Left lung (tissue), 10 donors: ENCODE measurements around the gene ARF6. TPM values are rescaled to one million over a fixed set of nuclear protein-coding genes. Genes with fewer than 3 reads are reported as not detected.
A peak's percentile ranks its signal among the peaks of the same experiment; 100 is the strongest.
"Not testable (repeated sequence)": the region's sequence is repeated elsewhere in the genome, so short reads cannot be mapped to it uniquely, and the experiment has no call there.

Experiments
- ATAC-seq: fragments of 200-7000 bp; cut with Tn5 transposase; one replicate; pipeline ENCODE4 v1.9.1; 2020; ENCODE audit warnings: moderate library complexity
- DNase-seq, 4 donors: peaks; one replicate each; pipeline ENCODE4 v3.0.0-alpha.2; 2013 to 2020
- H3K27ac ChIP-seq, 2 donors: fragments of 200-600 bp; sonication (generic) in 1 of 2; one replicate each; pipeline versions ENCODE4 v1.5.0 to v1.8.0; 2020 to 2021
- H3K27me3 ChIP-seq, 2 donors: fragments of 200-600 bp; sonication (generic) in 1 of 2; one replicate each; pipeline versions ENCODE4 v1.5.0 to v1.8.0; 2020 to 2021
- H3K36me3 ChIP-seq, 2 donors: fragments of 200-600 bp; sonication (generic) in 1 of 2; one replicate each; pipeline versions ENCODE4 v1.5.0 to v1.8.0; 2020 to 2021
- H3K4me1 ChIP-seq, 2 donors: fragments of 200-600 bp; one replicate each; pipeline ENCODE4 v1.8.0; 2021
- H3K4me3 ChIP-seq, 2 donors: fragments of 200-600 bp; sonication (generic) in 1 of 2; one replicate each; pipeline versions ENCODE4 v1.5.0 to v1.8.0; 2020 to 2021; ENCODE audit warnings: mild to moderate bottlenecking in 1 of 2
- H3K9me3 ChIP-seq, 2 donors: fragments of 200-600 bp; sonication (generic) in 1 of 2; one replicate each; pipeline versions ENCODE4 v1.5.0 to v1.8.0; 2020 to 2021
- CTCF ChIP-seq, 2 donors: fragments of 200-600 bp; sonication (generic) in 1 of 2; IDR thresholded peaks; one replicate each; pipeline versions ENCODE4 v1.5.0 to v1.8.0; 2021; ENCODE audit warnings: antibody characterized with exemption in 2 of 2
- intact Hi-C, 2 donors: fragments of 100-400 bp; cut with DNase I; formaldehyde crosslinking; loops; one replicate each; pipeline versions ENCODE4 v1.11.2 to v1.14.2; 2022
- polyA plus RNA-seq, 6 donors: library from polyadenylated mRNA; unstranded; fragments of 120-200 nt; gene quantifications; one replicate each; pipeline ENCODE4 v1.2.1, GENCODE V29; 2013; ENCODE audit not compliant: insufficient read length in 6 of 6
- total RNA-seq, 2 donors: library from RNA; stranded (reverse); fragmentation: NEBNext Ultra II Directional; extraction: Animal tissue kit (Norgen Biotek cat#: 25700); gene quantifications; one replicate each; pipeline ENCODE4 v1.2.1, GENCODE V29; 2021
- donor health status: DM: no; HTN: yes; CAD: no.
- donor health status: DM: no; HTN: no; CAD: no.

ARF6 gene
- total and polyA plus RNA-seq, 8 donors = 46.8 to 89.0 (median 54.7) TPM

- H3K4me1 ChIP-seq = peaks cover 17 to 46% of the 10 kb centered on the region in 2 donors
- peak overlapping the region in 1 of 2 donors; percentile 28 for H3K27ac ChIP-seq
- intact Hi-C loops = no loop called here
- no peaks in the 10 kb centered on the region for H3K9me3 ChIP-seq
- ATAC-seq (no peak), DNase-seq (no peak)
- H3K36me3 ChIP-seq = peaks cover 0 to 29% of the 10 kb centered on the region in 2 donors
- H3K4me3 ChIP-seq = peak overlapping the region in 1 of 2 donors; percentile 94
- no peaks in the 10 kb centered on the region for H3K27me3 ChIP-seq
- no peak for TF ChIP-seq CTCF (IDR thresholded peaks at IDR 0.05)
Observed at GRCh38 chr14:49897414-49897813, 4.5 kb downstream of the ARF6 start.

- no peaks in the 10 kb centered on the region for H3K27me3 ChIP-seq
- TF ChIP-seq CTCF (IDR thresholded peaks at IDR 0.05) = no peak
- H3K36me3 ChIP-seq = peaks cover 0 to 29% of the 10 kb centered on the region in 2 donors
- peaks cover 17 to 46% of the 10 kb centered on the region in 2 donors for H3K4me1 ChIP-seq
- ATAC-seq = peak; percentile 28
- peak overlapping the region; percentile 17 to 28 for H3K27ac ChIP-seq
- peak overlapping the region in 1 of 2 donors; percentile 94 for H3K4me3 ChIP-seq
- intact Hi-C loops = no loop called here
- peak in 1 of 4 donors; percentile 36 for DNase-seq
- no peaks in the 10 kb centered on the region for H3K9me3 ChIP-seq
Observed at GRCh38 chr14:49897965-49898364, 5.1 kb downstream of the ARF6 start.

GRCh38 chr14:49898485-49898884 is 5.6 kb downstream of the ARF6 start:
- ATAC-seq (peak; percentile 11), DNase-seq (no peak)
- peaks cover 0 to 29% of the 10 kb centered on the region in 2 donors for H3K36me3 ChIP-seq
- H3K9me3 ChIP-seq = no peaks in the 10 kb centered on the region
- H3K4me3 ChIP-seq = peak overlapping the region in 1 of 2 donors; percentile 94
- intact Hi-C loops = no loop called here
- H3K27ac ChIP-seq = peak overlapping the region; percentile 17 to 26
- no peak for TF ChIP-seq CTCF (IDR thresholded peaks at IDR 0.05)
- peaks cover 17 to 46% of the 10 kb centered on the region in 2 donors for H3K4me1 ChIP-seq
- H3K27me3 ChIP-seq = no peaks in the 10 kb centered on the region

DNA sequence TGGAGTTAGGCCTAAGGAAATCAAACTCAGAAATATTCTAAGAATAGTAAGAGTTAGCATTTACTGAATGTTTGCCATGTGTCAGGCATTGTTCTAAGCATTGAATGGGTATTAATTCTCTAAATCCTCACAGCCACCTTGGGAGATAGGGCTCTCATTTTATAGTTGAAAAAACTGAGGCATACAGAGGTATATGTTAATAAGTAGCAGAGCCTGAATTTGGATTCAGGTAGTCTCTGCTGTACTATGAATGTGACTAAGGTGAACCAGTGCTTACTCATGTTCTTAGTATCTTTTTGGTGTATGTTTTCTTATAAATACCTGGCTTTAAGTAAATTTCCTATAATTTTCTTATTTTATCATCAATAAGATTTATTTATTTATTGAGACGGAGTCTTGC is 8.1 kb downstream of the ARF6 start:
- no peak for TF ChIP-seq CTCF (IDR thresholded peaks at IDR 0.05)

DNA sequence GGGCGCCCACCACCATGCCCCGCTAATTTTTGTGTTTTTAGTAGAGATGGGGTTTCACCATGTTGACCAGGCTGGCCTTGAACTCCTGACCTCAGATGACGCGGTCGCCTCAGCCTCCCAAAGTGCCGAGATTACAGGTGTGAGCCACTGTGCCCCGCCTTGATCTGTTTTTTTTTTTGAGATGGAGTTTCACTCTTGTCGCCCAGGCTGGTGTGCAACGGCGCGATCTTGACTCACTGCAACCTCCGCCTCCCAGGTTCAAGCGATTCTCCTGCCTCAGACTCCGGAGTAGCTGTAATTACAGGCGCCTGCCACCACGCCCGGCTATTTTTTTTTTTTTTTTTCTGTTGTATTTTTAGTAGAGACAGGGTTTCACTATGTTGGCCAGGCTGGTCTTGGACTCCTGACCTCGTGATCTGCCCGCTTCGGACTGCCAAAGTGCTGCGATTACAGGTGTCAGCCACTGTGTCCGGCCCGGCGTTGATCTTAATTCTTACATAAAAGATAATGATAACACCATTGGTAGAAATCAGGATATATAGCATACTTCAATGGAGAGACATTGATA is 9.9 kb downstream of the ARF6 start:
- H3K9me3 ChIP-seq, DNase-seq, intact Hi-C loops, H3K27ac ChIP-seq, H3K36me3 ChIP-seq, H3K4me3 ChIP-seq, H3K27me3 ChIP-seq, ATAC-seq: not testable (repeated sequence)
- peaks cover 9 to 34% of the 10 kb centered on the region in 2 donors for H3K4me1 ChIP-seq

More for the DNA sequence above, 8.1 kb downstream of the ARF6 start:
- intact Hi-C loops = no loop called here
- no peak overlapping the region for H3K27ac ChIP-seq
- H3K36me3 ChIP-seq = peaks cover 0 to 9% of the 10 kb centered on the region in 2 donors
- no peaks in the 10 kb centered on the region for H3K27me3 ChIP-seq
- no peaks in the 10 kb centered on the region for H3K9me3 ChIP-seq
- ATAC-seq (no peak), DNase-seq (no peak)
- peaks cover 12 to 34% of the 10 kb centered on the region in 2 donors for H3K4me1 ChIP-seq
- no peak overlapping the region for H3K4me3 ChIP-seq

- Histone ChIP-seq H3K4me3 (no peak overlapping the region), H3K36me3 (no peaks in the 10 kb centered on the region), H3K27ac (no peak overlapping the region), H3K4me1 (peaks cover 0 to 28% of the 10 kb centered on the region in 2 donors), H3K9me3 (no peaks in the 10 kb centered on the region), H3K27me3 (no peaks in the 10 kb centered on the region)
- no peak for TF ChIP-seq CTCF (IDR thresholded peaks at IDR 0.05)
- intact Hi-C loops = no loop called here
- no peak for ATAC-seq
- DNase-seq = no peak
Observed at GRCh38 chr14:49904270-49904669, 11.4 kb downstream of the ARF6 start.
